Fibroblast of lung (primary cell): Measurements from ENCODE around the gene CA4. TPM values are rescaled to one million over a fixed set of nuclear protein-coding genes. Genes with fewer than 3 reads are reported as not detected.
A peak's percentile ranks its signal among the peaks of the same experiment; 100 is the strongest.

Experiments used
- DNase-seq, 2 donors: peaks; one replicate each; pipeline versions ENCODE4 v3.0.0 to v3.0.0-alpha.2; 2010; ENCODE audit warnings: low read depth in 2 of 2
- H2AFZ ChIP-seq: 2 replicates; pipeline ENCODE4 v1.5.1; 2012; ENCODE audit warnings: low read length, control low read depth, inconsistent platforms
- H3K27ac ChIP-seq: 2 replicates; pipeline ENCODE4 v1.5.1; 2011; ENCODE audit warnings: low read length, control low read depth; ENCODE audit not compliant: insufficient read depth
- H3K27me3 ChIP-seq: 2 replicates; pipeline ENCODE4 v1.5.1; 2011; ENCODE audit warnings: mild to moderate bottlenecking, low read length; ENCODE audit not compliant: control insufficient read depth, insufficient read depth
- H3K36me3 ChIP-seq: 2 replicates; pipeline ENCODE4 v1.5.1; 2011; ENCODE audit warnings: low read length; ENCODE audit not compliant: control insufficient read depth, insufficient read depth
- H3K4me1 ChIP-seq: 2 replicates; pipeline ENCODE4 v1.5.1; 2011; ENCODE audit warnings: low read length; ENCODE audit not compliant: control insufficient read depth, insufficient read depth; ENCODE audit errors: extremely low read depth
- H3K4me2 ChIP-seq: 2 replicates; pipeline ENCODE4 v1.5.1; 2011; ENCODE audit warnings: low read length, control low read depth; ENCODE audit not compliant: insufficient read depth; ENCODE audit errors: extremely low read depth
- H3K4me3 ChIP-seq, 4 experiments: fragments of 200-600 bp in 1 of 4; sonication (generic) in 1 of 4; replicated peaks in 1 of 4; 2 replicates each; pipeline ENCODE4 v1.5.1; 2011 to 2016; ENCODE audit warnings: low read length in 4 of 4, low read depth in 3 of 4, mild to moderate bottlenecking in 3 of 4, control low read depth in 2 of 4, inconsistent platforms in 1 of 4, mixed read lengths in 1 of 4; ENCODE audit not compliant: insufficient read depth in 1 of 4; ENCODE audit errors: control extremely low read depth in 1 of 4
- H3K79me2 ChIP-seq: 2 replicates; pipeline ENCODE4 v1.5.1; 2012; ENCODE audit warnings: mild to moderate bottlenecking, low read length, inconsistent platforms; ENCODE audit not compliant: control insufficient read depth, insufficient read depth
- H3K9ac ChIP-seq: 2 replicates; pipeline ENCODE4 v1.5.1; 2011; ENCODE audit warnings: mild to moderate bottlenecking, low read length, control low read depth; ENCODE audit not compliant: insufficient read depth
- H3K9me3 ChIP-seq: 2 replicates; pipeline ENCODE4 v1.5.1; 2012; ENCODE audit warnings: low read depth, low read length; ENCODE audit not compliant: control insufficient read depth, insufficient read depth
- H4K20me1 ChIP-seq: 2 replicates; pipeline ENCODE4 v1.5.1; 2011; ENCODE audit warnings: low read length; ENCODE audit not compliant: control insufficient read depth, insufficient read depth; ENCODE audit errors: extremely low read depth
- EZH2 ChIP-seq: IDR thresholded peaks from 2 replicates; pipeline ENCODE4 v1.5.1; 2012; ENCODE audit warnings: low read length, control low read depth, mild to moderate bottlenecking; ENCODE audit errors: missing control alignments
- polyA plus RNA-seq, 2 donors: library from polyadenylated mRNA; depleted of rRNA in 1 of 2; stranded (reverse) in 1 of 2; unstranded in 1 of 2; fragments of >200 nt; gene quantifications; 2 replicates each; pipeline ENCODE4 v1.2.1, GENCODE V29; 2011 to 2012; ENCODE audit warnings: missing spikeins in 1 of 2
- total RNA-seq: library from RNA; depleted of rRNA; stranded (reverse); fragments of >200 nt; gene quantifications from 2 replicates; pipeline ENCODE4 v1.2.1, GENCODE V29; 2014
- TF ChIP-seq, protein P1 (sequence below), 2 donors: IDR thresholded peaks in 1 of 2; conservative IDR thresholded peaks in 1 of 2; 1 replicate in 1 of 2; 2 replicates in 1 of 2; pipeline ENCODE4 v1.5.1; 2011 to 2012; ENCODE audit warnings: low read length in 2 of 2, control low read depth in 1 of 2, inconsistent platforms in 1 of 2, low read depth in 1 of 2, mild to moderate bottlenecking in 1 of 2

CA4 gene
- total and polyA plus RNA-seq, 2 donors (not counting 1 experiment from before 2014, with no cell fraction given): not detected

DNA sequence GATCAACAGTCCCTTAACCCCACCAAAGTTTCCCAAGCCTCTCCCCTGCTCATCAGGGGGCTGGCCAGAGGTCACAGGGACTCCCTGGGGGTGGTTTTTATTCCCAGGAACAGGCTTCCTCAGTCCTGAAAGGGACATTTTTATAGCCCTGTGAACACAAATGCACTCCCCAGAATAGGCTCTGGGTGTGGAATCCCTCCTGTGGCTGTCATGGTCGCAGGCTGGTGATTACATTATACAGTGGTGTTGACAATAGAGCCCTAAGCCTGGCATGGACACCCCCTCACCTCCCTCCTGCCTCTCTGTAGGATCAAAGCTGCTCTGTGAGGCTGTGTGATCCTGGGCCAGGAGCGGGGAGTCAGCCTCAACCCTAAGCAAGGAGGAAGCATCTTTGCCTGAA is 1.4 kb upstream of the CA4 start:
- no peaks in the 10 kb centered on the region for H3K9me3 ChIP-seq
- no peaks in the 10 kb centered on the region for H4K20me1 ChIP-seq
- no peak overlapping the region for H3K27ac ChIP-seq
- H3K9ac ChIP-seq: no peak overlapping the region
- H3K79me2 ChIP-seq: no peaks in the 10 kb centered on the region
- peaks cover 76% of the 10 kb centered on the region for H3K27me3 ChIP-seq
- H3K4me1 ChIP-seq: no peaks in the 10 kb centered on the region
- no peak overlapping the region for H3K4me2 ChIP-seq
- H2AFZ ChIP-seq: no peak overlapping the region
- no peak for DNase-seq
- H3K4me3 ChIP-seq: no peak overlapping the region
- no peak for TF ChIP-seq EZH2
- TF ChIP-seq, protein P1, sequence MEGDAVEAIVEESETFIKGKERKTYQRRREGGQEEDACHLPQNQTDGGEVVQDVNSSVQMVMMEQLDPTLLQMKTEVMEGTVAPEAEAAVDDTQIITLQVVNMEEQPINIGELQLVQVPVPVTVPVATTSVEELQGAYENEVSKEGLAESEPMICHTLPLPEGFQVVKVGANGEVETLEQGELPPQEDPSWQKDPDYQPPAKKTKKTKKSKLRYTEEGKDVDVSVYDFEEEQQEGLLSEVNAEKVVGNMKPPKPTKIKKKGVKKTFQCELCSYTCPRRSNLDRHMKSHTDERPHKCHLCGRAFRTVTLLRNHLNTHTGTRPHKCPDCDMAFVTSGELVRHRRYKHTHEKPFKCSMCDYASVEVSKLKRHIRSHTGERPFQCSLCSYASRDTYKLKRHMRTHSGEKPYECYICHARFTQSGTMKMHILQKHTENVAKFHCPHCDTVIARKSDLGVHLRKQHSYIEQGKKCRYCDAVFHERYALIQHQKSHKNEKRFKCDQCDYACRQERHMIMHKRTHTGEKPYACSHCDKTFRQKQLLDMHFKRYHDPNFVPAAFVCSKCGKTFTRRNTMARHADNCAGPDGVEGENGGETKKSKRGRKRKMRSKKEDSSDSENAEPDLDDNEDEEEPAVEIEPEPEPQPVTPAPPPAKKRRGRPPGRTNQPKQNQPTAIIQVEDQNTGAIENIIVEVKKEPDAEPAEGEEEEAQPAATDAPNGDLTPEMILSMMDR (conservative IDR thresholded peaks at IDR 0.05 in 1 of 2, IDR thresholded peaks at IDR 0.05 in 1 of 2; ENCODE audit: low read depth in 1 of 2, low read length in 2 of 2): no peak
- H3K36me3 ChIP-seq: no peaks in the 10 kb centered on the region

DNA sequence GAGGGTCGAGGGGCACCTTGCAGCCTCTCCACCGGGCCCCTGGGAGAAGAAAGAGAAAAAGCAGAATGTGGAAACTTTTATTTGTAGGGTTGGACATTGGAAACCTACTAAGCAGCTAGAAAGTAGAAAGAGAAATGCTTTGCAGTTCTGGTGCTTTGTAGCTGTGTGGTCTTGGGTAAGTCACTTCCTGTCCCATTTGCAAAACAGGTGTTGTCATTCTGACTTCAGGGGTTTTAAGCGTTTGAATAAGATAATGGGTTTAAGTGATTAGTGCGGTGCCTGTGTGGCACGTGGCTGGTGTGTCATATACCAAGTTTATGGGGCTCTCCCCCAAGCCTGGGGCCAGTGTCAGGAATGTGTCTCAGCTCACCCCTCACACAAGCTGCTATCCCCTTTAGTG is 1.6 kb downstream of the CA4 start:
- Histone ChIP-seq H4K20me1 (no peaks in the 10 kb centered on the region), H3K36me3 (no peaks in the 10 kb centered on the region), H3K9ac (no peak overlapping the region), H2AFZ (no peak overlapping the region), H3K9me3 (no peaks in the 10 kb centered on the region), H3K79me2 (no peaks in the 10 kb centered on the region), H3K4me1 (no peaks in the 10 kb centered on the region), H3K27ac (no peak overlapping the region), H3K4me2 (no peak overlapping the region), H3K4me3 (no peak overlapping the region), H3K27me3 (peaks cover 57% of the 10 kb centered on the region)
- TF ChIP-seq, protein P1 (conservative IDR thresholded peaks at IDR 0.05 in 1 of 2, IDR thresholded peaks at IDR 0.05 in 1 of 2; ENCODE audit: low read depth in 1 of 2, low read length in 2 of 2): no peak
- no peak for TF ChIP-seq EZH2
- no peak for DNase-seq

DNA sequence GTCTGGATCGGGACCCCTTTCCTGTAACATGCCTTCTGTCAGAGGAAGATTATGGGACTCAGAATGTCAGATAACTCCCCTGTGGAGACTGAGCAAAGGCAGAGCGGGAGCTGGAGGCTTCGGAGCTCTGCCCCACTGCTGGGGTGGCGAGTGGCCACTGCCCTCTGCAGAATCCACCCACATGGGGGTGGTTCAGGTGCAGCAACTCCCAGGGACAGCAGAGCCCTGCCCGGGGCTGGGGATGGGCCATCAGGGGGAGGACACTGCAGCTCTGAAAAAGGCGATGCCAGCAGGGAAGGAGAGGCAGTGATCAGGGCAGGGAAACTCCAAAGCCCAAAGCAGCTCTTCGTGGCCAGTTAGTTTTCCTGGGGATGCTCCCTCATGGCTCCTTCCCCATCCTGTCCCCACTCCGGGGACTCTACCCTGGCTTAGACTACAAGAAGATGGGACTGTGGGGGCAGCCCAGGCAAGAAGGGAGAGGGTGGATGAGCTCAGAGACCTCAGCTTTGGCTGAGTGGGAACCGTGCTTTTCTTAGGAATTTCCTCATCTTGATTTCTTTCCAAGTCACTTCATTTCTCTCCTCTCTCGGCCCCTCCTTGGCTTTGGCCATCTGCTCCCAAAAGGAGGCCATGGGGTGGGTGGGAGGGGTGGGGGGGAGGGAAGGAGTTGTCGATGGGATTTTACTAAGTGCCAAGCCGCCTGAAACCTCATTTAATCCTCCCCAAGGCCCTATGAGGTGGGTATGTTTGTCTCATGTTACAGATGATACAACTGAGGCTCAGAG is 4.0 kb downstream of the CA4 start:
- Histone ChIP-seq H2AFZ (no peak overlapping the region), H3K9me3 (no peaks in the 10 kb centered on the region), H3K79me2 (no peaks in the 10 kb centered on the region), H3K4me2 (no peak overlapping the region), H3K4me3 (no peak overlapping the region), H3K4me1 (no peaks in the 10 kb centered on the region), H3K27ac (no peak overlapping the region), H3K27me3 (peaks cover 43% of the 10 kb centered on the region), H3K9ac (no peak overlapping the region), H3K36me3 (no peaks in the 10 kb centered on the region), H4K20me1 (no peaks in the 10 kb centered on the region)
- DNase-seq: peak; percentile 37 to 39
- TF ChIP-seq, protein P1 (conservative IDR thresholded peaks at IDR 0.05 in 1 of 2, IDR thresholded peaks at IDR 0.05 in 1 of 2; ENCODE audit: low read depth in 1 of 2, low read length in 2 of 2): no peak
- no peak for TF ChIP-seq EZH2
